Cortex of kidney (tissue), 1 donor: ENCODE measurements around the gene SQSTM1.
A peak's percentile ranks its signal among the peaks of the same experiment; 100 is the strongest.

ENCODE experiments used
- DNase-seq: peaks from one replicate; lab custom pipeline; 2025; lab: John Stamatoyannopoulos, UW

SQSTM1 gene

DNA sequence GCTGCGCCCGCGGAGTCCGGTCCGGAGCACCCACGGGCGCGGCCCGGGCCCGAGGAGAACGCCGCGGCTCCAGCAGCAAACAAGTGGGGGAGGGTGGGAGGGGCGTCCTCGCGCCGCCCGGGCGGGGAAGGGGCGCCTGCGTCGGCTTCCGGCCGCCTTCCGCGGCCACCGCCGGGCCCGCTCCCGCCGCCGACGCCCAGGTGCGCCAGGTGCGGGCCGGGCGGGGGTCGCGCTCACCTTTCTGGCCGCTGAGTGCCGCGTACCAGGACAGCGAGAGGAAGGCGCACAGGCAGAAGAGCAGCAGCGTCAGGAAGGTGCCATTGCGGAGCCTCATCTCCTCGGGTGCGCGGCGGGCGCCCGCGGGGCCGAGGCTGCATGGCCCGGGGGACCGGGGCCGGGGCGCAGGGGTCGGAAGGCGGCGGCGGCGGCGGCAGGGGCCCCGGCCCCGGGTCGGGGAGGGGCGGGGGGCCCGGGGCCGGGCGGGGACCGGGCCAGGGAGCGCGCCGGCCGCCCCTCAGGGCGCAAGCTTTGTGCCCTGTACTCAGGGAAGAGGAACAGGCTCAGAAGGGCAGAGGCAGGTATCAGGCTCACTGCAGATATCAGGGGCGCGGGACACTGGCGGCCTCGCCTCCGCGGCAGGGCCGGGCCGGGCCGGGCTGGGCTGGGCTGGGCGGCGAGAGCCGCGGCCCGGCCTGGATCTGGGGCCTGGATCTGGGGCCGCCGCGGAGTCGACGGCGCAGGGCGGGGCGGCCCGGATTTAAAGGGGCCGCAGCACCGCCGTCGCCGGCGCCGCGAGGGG is 14.3 kb upstream of the SQSTM1 start, which contains the start of gene MGAT4B:
Gene MGAT4B (minus strand): TSS at position 617 of the 799 bp plus-strand sequence. CDS start 283 bp downstream, at position 334.
- DNase-seq = no peak

GRCh38 chr5:179812135-179812825 is 8.4 kb upstream of the SQSTM1 start:
- DNase-seq = no peak

DNA sequence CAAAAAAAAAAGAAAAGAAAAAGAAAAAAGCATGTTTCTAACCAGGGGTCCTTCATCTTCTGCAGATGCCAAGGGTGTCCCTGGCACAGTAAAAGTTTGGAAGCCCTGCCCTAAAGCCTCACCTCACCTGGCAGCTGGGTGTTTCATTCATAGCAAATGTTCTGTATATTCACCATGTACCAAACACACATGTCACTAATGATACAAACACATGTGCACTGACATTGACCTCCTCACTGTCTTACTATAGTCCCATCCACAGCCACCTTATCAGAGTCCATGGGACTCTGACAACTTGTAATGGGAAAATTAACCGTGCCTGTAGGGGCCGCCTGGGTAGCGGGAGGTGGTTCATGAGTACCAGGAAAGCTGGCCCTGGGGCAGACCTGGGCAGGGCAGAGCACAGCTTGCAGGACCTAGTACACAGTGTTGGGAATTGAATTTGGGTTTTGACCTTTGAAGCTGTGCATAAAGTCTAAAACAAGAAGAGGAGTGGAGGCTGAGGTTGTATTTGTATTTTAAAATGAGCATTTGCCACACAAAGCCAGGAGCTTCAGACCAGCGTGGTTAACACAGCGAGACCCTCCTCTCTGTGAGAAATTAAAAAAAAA is 7.6 kb upstream of the SQSTM1 start:
- DNase-seq = no peak

GRCh38 chr5:179814090-179814489 is 6.6 kb upstream of the SQSTM1 start:
- DNase-seq = no peak

DNA sequence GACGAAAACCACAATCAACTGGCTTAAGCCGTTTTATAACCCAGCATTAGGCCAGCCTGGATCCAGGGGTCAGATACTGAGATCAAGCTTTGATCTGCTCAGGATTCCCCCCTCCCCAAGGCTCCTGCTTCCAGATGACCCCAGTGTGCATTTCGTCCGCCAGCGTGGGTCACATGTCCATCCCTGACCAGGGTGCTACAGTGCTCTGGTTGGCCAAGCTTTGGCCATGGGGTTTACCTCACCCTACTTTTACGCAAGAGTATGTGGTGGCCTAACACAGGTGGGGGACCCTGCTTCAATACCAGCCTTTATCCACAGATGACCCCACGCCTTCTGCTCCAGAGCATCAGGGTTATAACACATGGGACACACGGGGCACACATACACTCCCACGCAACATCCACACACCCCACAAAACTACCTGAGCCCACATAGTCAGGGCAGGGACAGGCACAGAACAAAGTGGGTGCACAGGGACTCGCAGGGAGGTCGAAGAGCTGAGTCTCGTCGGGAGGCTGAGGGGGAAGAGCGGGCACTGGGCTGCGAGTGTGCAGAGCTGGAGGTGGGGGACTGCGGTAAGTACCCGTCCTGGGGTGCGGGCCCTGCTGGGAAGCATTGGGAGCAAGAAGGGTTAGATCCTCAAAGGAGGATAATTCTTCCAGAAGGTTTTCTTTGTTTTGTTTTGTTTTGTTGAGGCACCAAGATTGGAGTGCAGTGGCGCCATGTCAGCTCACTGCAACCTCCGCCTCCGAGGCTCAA is 5.0 kb upstream of the SQSTM1 start:
- no peak for DNase-seq

DNA sequence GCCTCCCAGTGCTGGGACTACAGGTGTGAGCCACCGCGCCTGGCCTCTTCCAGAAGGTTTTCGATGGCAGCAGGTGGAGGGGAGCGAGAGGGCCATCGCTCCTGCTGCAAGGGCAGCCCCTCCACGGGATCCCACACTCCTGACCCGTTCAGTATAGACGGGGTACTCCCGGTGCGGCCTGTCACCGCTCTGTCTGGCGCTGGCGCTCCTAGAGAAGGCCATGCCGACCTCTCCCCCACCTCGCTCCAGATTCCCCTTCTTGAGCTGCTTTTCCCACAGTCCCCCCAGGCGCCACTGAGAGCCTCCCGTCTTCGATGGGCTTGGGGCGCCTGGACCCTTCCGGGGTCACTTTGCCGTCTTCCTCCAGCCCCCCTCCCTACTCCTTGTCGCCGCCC is 4.3 kb upstream of the SQSTM1 start:
- no peak for DNase-seq

DNA sequence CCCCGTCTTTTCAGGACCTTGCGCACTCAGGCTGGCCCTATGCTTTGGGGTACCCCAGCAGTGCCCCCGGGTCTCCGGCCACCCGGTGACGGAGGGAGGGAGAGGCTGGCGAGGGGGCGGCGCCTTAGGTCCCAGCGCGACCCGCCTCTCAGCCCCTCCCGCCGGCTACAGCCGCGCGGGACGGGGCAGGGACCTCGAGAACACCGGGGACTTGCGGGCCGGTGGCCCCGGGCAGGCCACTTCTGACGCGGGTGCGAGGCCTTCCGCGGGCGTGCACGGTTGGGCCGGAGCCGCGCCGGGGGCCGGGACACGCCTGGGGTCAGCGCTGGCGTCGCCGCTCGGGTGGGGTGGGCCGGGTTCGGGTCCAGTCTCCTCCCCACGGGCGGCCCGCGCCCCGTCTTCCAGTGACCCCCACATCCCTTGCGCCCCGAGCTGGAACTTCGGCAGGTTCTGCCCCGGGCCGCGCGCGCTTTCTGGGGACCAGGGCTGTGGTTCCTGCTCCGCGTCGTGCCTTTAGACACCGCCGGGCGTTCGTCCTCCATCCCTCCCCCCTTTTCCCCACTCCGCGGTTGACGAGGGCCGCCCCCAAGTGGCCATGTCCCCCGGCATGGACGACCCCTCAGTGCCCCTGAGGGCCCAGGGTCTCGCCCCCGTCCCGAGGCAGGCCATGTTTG is 3.8 kb upstream of the SQSTM1 start:
- no peak for DNase-seq

GRCh38 chr5:179817470-179817840 is 3.2 kb upstream of the SQSTM1 start:
- no peak for DNase-seq

- no peak for DNase-seq
Observed at GRCh38 chr5:179817890-179818745, 2.6 kb upstream of the SQSTM1 start.

DNA sequence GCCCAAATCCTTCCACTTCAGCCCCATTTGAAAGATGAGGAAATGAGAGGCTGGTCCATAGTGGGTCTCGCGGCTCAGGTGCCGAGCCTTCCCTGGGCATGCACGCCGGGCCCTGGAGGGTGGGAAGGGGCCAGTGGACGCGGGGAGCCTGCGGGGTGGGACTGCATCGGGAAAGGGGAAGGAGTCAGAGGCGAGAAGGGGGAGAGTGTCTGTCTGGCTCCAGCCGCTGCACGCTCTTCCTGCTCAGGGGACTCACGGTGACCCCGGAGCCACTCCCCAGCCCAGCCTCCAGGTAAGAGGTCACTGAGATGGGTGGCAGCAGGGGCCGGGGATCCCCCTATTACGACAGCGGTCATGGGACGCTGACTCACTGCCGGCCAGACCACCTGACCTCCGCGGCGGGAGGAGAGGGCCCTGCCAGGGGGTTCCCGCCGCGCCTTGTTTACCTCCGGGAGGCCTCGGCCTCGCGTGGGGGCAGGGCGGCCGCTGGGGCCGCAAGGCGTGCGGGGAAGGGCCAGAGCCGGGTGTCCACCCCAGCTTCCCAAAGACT is 1.9 kb upstream of the SQSTM1 start:
- peak; percentile 84 for DNase-seq

- DNase-seq = no peak
Observed at GRCh38 chr5:179819296-179820126, 1.2 kb upstream of the SQSTM1 start.

- DNase-seq = no peak
Observed at GRCh38 chr5:179820127-179820482, 600 bp upstream of the SQSTM1 start.

- DNase-seq = no peak
Observed at GRCh38 chr5:179821298-179822058, 773 bp downstream of the SQSTM1 start.

DNA sequence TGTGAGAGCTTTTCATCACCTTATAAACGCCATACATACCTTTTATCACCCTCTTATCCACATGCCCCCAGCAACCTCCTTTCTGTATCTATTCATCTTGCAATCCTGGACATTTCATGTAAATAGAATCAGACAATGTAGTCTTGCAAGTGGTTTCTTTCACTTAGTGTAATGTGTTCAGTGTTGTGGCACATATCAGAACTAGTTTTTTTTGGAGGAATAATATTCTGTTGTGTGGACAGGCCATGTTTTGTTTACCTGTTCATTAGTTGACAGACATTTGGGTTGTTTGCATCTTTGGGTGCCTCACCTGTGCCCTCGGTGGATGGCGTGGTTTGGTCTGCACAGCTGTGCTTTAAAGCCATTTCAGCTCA is 1.3 kb downstream of the SQSTM1 start:
- DNase-seq = no peak

DNA sequence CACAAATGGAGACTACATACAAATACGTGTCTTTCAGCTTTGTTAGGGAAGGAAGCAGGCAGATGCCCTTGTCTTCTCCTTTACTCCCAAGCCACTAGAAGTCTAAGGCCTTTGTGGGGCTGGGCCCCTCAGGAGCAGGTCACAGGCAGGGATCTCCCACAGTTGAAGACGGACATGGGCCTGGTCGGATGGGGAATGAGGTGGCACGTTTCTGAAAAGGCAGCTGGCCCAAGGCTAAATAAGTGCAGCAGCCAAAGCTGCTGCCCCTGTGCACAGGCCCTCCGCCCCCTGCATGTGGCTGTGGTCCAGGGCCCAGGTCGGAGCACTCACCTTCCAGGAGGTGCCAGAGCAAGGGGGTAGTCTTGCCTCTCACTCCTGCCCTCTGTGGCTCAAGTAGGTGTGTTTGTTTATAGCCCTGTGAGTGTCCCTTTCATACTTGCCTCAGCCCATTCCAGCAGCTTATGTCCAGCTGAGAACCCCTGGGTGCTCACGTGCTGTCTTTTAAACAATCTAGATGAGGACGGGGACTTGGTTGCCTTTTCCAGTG is 1.8 kb downstream of the SQSTM1 start:
- no peak for DNase-seq

DNA sequence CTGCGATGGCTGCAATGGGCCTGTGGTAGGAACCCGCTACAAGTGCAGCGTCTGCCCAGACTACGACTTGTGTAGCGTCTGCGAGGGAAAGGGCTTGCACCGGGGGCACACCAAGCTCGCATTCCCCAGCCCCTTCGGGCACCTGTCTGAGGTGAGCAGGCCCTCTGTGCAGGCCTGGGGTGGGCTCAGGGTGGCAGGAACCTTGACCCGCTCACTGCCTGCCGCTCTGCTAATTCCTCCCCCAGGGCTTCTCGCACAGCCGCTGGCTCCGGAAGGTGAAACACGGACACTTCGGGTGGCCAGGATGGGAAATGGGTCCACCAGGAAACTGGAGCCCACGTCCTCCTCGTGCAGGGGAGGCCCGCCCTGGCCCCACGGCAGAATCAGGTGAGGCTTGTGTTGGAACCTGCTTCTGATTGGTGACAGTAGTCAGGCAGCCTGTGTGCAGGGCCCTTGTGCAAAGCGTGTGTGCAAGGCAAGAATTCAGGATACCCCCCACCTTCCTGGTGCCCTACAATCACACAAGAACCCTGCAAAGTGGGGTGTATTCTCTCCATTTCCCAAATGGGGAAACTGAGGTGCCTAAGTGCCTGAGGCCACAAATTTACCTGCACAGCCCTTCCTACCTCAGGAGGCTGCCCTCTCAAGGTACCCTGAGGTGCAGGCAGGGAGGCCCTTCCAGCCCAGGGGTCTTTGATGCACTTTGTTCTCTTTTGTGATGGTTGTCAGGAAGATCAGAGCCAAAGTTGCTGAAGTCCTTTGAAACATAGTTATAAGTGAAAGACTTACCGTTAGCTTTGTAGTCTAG is 3.4 kb downstream of the SQSTM1 start:
- no peak for DNase-seq

- DNase-seq = no peak
Observed at GRCh38 chr5:179824745-179825112, 4.0 kb downstream of the SQSTM1 start.

DNA sequence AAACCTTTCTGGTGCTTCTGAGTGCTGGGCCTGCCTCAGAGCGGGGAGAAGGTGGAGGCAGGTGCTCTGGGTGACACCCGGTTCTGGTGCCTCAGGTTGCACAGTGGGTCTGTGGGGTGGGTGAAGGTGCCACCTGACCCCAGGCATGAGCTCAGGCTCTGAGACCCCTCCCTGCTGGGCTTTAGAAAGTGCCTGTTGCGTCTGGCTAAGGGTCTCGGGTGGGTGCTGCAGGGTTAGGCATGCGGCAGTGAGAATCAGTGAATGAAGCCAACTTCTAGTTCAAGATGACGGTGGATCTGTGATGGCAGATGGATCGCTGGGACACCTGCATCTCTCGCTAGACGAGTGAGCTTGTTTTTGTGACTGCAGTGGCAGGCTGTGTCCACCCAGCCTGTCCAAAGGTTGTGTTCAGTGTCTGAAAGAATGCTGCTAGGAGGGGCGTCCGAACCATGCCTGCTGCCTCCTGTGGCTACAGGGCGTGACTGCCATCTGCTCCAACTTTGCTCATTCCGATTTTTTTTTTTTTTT is 5.0 kb downstream of the SQSTM1 start:
- no peak for DNase-seq
